Transverse colon (tissue), 4 donors: Measurements from ENCODE around the gene CDKAL1. TPM values are rescaled to one million over a fixed set of nuclear protein-coding genes. Genes with fewer than 3 reads are reported as not detected.

Experiments
- DNase-seq: peaks from one replicate; pipeline ENCODE4 v3.0.0-alpha.2; 2019
- H3K27ac ChIP-seq, 4 donors: fragments of 200-600 bp; sonication (generic); 2 replicates each; pipeline ENCODE4 v1.5.1; 2016 to 2018; ENCODE audit warnings: inconsistent platforms in 4 of 4
- H3K27me3 ChIP-seq: fragments of 200-600 bp; sonication (generic); 2 replicates; pipeline ENCODE4 v1.5.1; 2017; ENCODE audit warnings: inconsistent platforms
- H3K36me3 ChIP-seq, 4 donors: fragments of 200-600 bp; sonication (generic); 2 replicates each; pipeline ENCODE4 v1.5.1; 2017 to 2019; ENCODE audit warnings: inconsistent platforms in 4 of 4
- H3K4me1 ChIP-seq, 4 donors: fragments of 200-600 bp; sonication (generic); 2 replicates each; pipeline ENCODE4 v1.5.1; 2017 to 2020; ENCODE audit warnings: inconsistent platforms in 4 of 4
- H3K4me3 ChIP-seq, 4 donors: fragments of 200-600 bp; sonication (generic); 1 replicate in 1 of 4; 2 replicates in 3 of 4; pipeline versions ENCODE4 v1.5.1 to v1.6.1; 2017 to 2019; ENCODE audit warnings: inconsistent platforms in 4 of 4
- H3K9me3 ChIP-seq, 2 donors: fragments of 200-600 bp; sonication (generic); 2 replicates each; pipeline ENCODE4 v1.5.1; 2017 to 2019; ENCODE audit warnings: inconsistent platforms in 2 of 2
- EP300 ChIP-seq: sonication (generic); formaldehyde crosslinking; IDR thresholded peaks from one replicate; pipeline ENCODE4 v1.6.1; 2017; ENCODE audit warnings: antibody characterized with exemption, low read depth
- POLR2A ChIP-seq: fragments of 450-650 bp; IDR thresholded peaks from one replicate; pipeline ENCODE4 v1.6.1; 2016; ENCODE audit warnings: antibody characterized with exemption, mild to moderate bottlenecking, moderate library complexity
- POLR2AphosphoS5 ChIP-seq, 3 donors: sonication (generic); formaldehyde crosslinking; IDR thresholded peaks; one replicate each; pipeline ENCODE4 v1.6.1; 2016; ENCODE audit warnings: antibody characterized with exemption in 3 of 3
- WGBS, 2 donors: methylation state at CpG; one replicate each; pipeline ENCODE4 v1.1.5; 2018; ENCODE audit warnings: low coverage in 1 of 2; 5-methylcytosine and 5-hydroxymethylcytosine counted together
- in situ Hi-C, 4 donors: fragments of 200-750 bp; cut with MboI; loops; one replicate each; pipeline versions ENCODE4 v1.15.0 to v1.15.1; 2017; ENCODE audit warnings: low sequenced_read_pairs in 3 of 4, low pct_ligation_motif_present in 1 of 4, low pct_unique_long_range_greater_than_20kb in 1 of 4
- intact Hi-C: fragments of 100-400 bp; cut with DNase I; formaldehyde crosslinking; loops from one replicate; pipeline ENCODE4 v1.15.1; 2023; ENCODE audit warnings: low total_unique reads
- total RNA-seq, 4 donors: library from RNA; depleted of rRNA; stranded (reverse); fragments of >200 nt; gene quantifications; one replicate each; pipeline ENCODE4 v1.1.0, GENCODE V29; 2016
- TF ChIP-seq, protein P1 (sequence below), 5 experiments: fragments of 200-600 bp in 3 of 5; fragments of 450-650 bp in 2 of 5; sonication (generic) in 3 of 5; IDR thresholded peaks; 1 replicate in 2 of 5; 2 replicates in 3 of 5; pipeline ENCODE4 v1.5.1; 2016 to 2017; ENCODE audit warnings: antibody characterized with exemption in 5 of 5, inconsistent platforms in 3 of 5, mild to moderate bottlenecking in 2 of 5, moderate library complexity in 1 of 5

The CDKAL1 gene
- total RNA-seq, 4 donors from 2014 or later, result 4.8 to 21.7 (median 12.5) TPM

DNA sequence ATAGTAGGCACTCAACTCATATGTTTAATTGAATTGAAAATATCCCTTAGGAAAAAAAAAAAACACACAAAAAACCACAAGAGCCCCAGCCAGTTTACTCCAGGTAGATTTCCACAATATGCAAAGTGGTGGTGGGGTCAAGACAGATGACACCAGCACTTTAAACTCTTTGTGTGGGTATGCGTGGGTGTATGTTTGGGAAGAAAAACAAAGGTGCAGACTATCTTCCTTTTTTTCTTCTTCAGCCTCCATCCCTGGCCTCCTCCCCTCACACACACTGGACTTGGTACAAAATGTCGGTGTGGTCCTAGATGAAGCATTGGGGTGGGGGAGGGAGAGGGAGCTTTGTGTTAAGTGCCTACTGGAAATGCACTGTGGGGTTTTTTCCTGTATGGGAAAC is 42.2 kb upstream of the CDKAL1 start:
- 89 to 100% methylated on average over 1 to 2 of the region's 2 CpGs for WGBS, 2 donors
- Histone ChIP-seq H3K4me1 (no peaks in the 10 kb centered on the region), H3K36me3 (peaks cover 0 to 21% (median 4%) of the 10 kb centered on the region in 4 donors)

DNA sequence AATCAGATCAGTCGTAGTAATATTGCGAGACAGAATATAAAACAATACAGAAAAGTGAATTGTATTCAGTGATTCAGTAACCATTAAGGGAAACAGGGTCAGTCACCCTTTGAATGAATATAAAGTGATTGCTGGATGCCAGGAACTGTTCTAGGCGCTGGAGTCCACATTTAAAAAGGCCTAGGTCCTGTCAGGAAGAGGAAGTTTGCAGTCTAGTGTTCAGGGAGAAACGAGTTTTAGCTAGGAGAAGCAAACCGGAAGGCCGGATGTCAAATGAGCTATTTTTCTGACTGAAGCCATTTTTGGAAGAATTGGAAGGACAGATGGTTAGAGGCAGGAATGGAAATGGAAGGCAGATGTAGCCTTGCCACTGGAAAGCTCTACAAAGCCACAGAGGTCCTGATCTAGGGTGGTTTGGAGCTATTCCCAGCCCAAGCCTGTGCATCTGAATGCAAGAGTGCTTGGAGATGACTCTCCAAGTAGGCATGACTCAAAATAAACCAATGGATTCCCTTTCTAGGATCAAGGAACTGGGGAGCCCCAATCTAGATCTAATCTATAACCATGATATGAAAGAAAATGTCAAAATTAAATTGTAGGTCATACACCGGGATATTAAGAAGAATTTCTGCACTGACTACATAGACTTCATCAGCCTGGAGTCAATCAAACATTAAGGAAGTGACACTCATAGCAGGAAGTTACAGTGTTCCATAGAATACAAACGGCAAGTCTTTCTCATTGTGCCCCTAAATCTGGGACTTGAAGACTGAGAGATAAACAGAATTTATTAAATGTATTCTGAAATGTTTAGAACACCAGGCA is 36.8 kb upstream of the CDKAL1 start:
- intact Hi-C loops (no loop called here), in situ Hi-C loops (no loop called here)
- Histone ChIP-seq H3K36me3 (no peaks in the 10 kb centered on the region), H3K27ac (peak overlapping the region in 1 of 4 donors; percentile 17), H3K4me1 (no peaks in the 10 kb centered on the region), H3K9me3 (no peaks in the 10 kb centered on the region), H3K4me3 (no peak overlapping the region), H3K27me3 (no peaks in the 10 kb centered on the region)
- WGBS, 2 donors, result 80 to 87% methylated on average over 7 to 8 of the region's 8 CpGs
- no peak for DNase-seq
- no peak for TF ChIP-seq POLR2A
- no peak for TF ChIP-seq POLR2AphosphoS5 (IDR thresholded peaks at IDR 0.05)
- TF ChIP-seq EP300, result no peak
- TF ChIP-seq, protein P1, sequence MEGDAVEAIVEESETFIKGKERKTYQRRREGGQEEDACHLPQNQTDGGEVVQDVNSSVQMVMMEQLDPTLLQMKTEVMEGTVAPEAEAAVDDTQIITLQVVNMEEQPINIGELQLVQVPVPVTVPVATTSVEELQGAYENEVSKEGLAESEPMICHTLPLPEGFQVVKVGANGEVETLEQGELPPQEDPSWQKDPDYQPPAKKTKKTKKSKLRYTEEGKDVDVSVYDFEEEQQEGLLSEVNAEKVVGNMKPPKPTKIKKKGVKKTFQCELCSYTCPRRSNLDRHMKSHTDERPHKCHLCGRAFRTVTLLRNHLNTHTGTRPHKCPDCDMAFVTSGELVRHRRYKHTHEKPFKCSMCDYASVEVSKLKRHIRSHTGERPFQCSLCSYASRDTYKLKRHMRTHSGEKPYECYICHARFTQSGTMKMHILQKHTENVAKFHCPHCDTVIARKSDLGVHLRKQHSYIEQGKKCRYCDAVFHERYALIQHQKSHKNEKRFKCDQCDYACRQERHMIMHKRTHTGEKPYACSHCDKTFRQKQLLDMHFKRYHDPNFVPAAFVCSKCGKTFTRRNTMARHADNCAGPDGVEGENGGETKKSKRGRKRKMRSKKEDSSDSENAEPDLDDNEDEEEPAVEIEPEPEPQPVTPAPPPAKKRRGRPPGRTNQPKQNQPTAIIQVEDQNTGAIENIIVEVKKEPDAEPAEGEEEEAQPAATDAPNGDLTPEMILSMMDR (IDR thresholded peaks at IDR 0.05), result no peak

More for the DNA sequence above, 42.2 kb upstream of the CDKAL1 start:
- H3K4me3 ChIP-seq, result no peak overlapping the region
- no peak overlapping the region for H3K27ac ChIP-seq
- no peaks in the 10 kb centered on the region for H3K9me3 ChIP-seq
- no peaks in the 10 kb centered on the region for H3K27me3 ChIP-seq
- no peak for DNase-seq
- intact Hi-C loops (loop anchor here (5.0 kb wide), 1 partner anchor 950 kb away; no protein-coding TSS in a partner anchor), in situ Hi-C loops (no loop called here)
- TF ChIP-seq POLR2A (no peak), EP300 (no peak), POLR2AphosphoS5 (IDR thresholded peaks at IDR 0.05) (no peak)
- TF ChIP-seq, protein P1 (IDR thresholded peaks at IDR 0.05), result no peak

DNA sequence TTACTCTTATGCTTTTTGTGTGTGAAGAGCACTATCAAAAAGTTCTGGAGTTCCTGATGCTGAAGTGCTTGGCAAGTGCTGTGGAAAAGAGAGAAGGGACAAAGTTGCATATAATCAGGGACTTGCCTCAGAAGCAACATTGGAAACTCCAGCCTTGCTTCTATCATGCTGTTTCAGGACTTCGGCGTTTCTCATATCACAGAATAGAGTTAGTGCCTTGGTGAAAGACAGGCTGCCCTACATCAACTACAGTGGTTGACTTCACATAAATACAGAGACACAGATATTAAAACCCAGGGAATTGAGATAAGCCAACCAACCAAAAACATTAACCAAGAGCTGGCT is 36.2 kb upstream of the CDKAL1 start:
- Histone ChIP-seq H3K27me3 (no peaks in the 10 kb centered on the region), H3K4me1 (no peaks in the 10 kb centered on the region), H3K4me3 (no peak overlapping the region), H3K36me3 (no peaks in the 10 kb centered on the region), H3K9me3 (peaks cover 0 to 3% of the 10 kb centered on the region in 2 donors), H3K27ac (no peak overlapping the region)
- intact Hi-C loops, result no loop called here
- in situ Hi-C loops, result no loop called here
- 87 to 94% methylated on average over 2 of the region's 2 CpGs for WGBS, 2 donors
- TF ChIP-seq POLR2AphosphoS5 (IDR thresholded peaks at IDR 0.05), result no peak
- no peak for TF ChIP-seq EP300
- TF ChIP-seq, protein P1 (IDR thresholded peaks at IDR 0.05), result no peak
- TF ChIP-seq POLR2A, result no peak
- DNase-seq, result no peak

DNA sequence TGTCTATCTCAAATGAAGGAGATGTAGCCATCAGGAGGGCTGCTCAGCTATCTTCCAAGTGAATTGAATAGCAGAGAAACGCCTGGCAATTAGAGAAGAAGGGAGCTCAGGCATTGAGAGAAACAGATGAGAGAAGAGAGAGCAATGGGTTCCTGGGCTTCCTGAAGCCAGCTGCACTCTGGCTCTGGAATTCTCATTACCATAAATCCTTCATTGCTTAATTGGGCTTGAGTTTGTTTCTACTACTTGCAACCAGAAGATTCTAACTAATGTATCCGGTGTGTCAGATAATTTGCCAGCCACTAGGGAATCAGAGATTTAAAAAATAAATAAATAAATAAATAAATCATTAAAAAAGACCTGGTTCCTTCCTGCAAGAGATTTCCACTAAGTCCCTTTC is 25.0 kb upstream of the CDKAL1 start:
- DNase-seq, result no peak
- H3K27me3 ChIP-seq, result no peaks in the 10 kb centered on the region
- H3K4me1 ChIP-seq, result no peaks in the 10 kb centered on the region
- H3K4me3 ChIP-seq, result no peak overlapping the region
- in situ Hi-C loops, result no loop called here
- TF ChIP-seq, protein P1 (IDR thresholded peaks at IDR 0.05), result no peak
- TF ChIP-seq POLR2AphosphoS5 (IDR thresholded peaks at IDR 0.05) (no peak), POLR2A (no peak), EP300 (no peak)
- H3K27ac ChIP-seq, result no peak overlapping the region
- intact Hi-C loops, result no loop called here
- 29 to 61% methylated on average over 1 to 2 of the region's 2 CpGs for WGBS, 2 donors
- no peaks in the 10 kb centered on the region for H3K9me3 ChIP-seq
- no peaks in the 10 kb centered on the region for H3K36me3 ChIP-seq
